AG08395 (cell line): ENCODE measurements around the gene ZNF655.
"Not testable (repeated sequence)": the region's sequence is repeated elsewhere in the genome, so short reads cannot be mapped to it uniquely, and the experiment has no call there.

Experiments used
- DNase-seq: peaks from one replicate; pipeline ENCODE4 v3.0.0; 2012; ENCODE audit warnings: mixed read lengths, low spot score

ZNF655 gene

GRCh38 chr7:99558306-99559174, at the start of gene ZNF655:
Gene ZNF655 (plus strand): TSS chr7:99558642. CDS start chr7:99560560, 1,918 bp downstream.
- DNase-seq = peak; percentile 89

GRCh38 chr7:99514050-99514449, 44.4 kb upstream of the ZNF655 start:
- peak; percentile 18 for DNase-seq

GRCh38 chr7:99521399-99521798, 37.0 kb upstream of the ZNF655 start:
- no peak for DNase-seq

GRCh38 chr7:99525713-99526440, 32.6 kb upstream of the ZNF655 start:
- DNase-seq = no peak

- no peak for DNase-seq
Measured at GRCh38 chr7:99531354-99531765, 27.1 kb upstream of the ZNF655 start.

- no peak for DNase-seq
Measured at GRCh38 chr7:99535667-99536066, 22.8 kb upstream of the ZNF655 start.

GRCh38 chr7:99539213-99539811, 19.1 kb upstream of the ZNF655 start:
- DNase-seq = no peak

- DNase-seq = no peak
Measured at GRCh38 chr7:99540542-99540941, 17.9 kb upstream of the ZNF655 start.

- no peak for DNase-seq
Measured at GRCh38 chr7:99541212-99541611, 17.2 kb upstream of the ZNF655 start.

GRCh38 chr7:99543081-99543671, 15.3 kb upstream of the ZNF655 start:
- no peak for DNase-seq

- no peak for DNase-seq
Measured at GRCh38 chr7:99543916-99544315, 14.5 kb upstream of the ZNF655 start.

- DNase-seq = not testable (repeated sequence)
Measured at GRCh38 chr7:99545308-99545707, 13.1 kb upstream of the ZNF655 start.

- DNase-seq = not testable (repeated sequence)
Measured at GRCh38 chr7:99549545-99549944, 8.9 kb upstream of the ZNF655 start.

- DNase-seq = peak; percentile 13
Measured at GRCh38 chr7:99551334-99551733, 7.1 kb upstream of the ZNF655 start.

- DNase-seq = peak; percentile 97
Measured at GRCh38 chr7:99551767-99552463, 6.5 kb upstream of the ZNF655 start, which contains the start of gene FAM200A. Gene FAM200A (minus strand): TSS chr7:99552114. CDS start chr7:99548407, 3,707 bp downstream.

- DNase-seq = no peak
Measured at GRCh38 chr7:99553039-99553438, 5.4 kb upstream of the ZNF655 start.

GRCh38 chr7:99554939-99555338, 3.5 kb upstream of the ZNF655 start:
- no peak for DNase-seq

- no peak for DNase-seq
Measured at GRCh38 chr7:99557196-99557607, 1.2 kb upstream of the ZNF655 start.

- DNase-seq = peak; percentile 14
Measured at GRCh38 chr7:99557940-99558305, 519 bp upstream of the ZNF655 start.

GRCh38 chr7:99559175-99559915, 903 bp downstream of the ZNF655 start:
- DNase-seq = no peak
